ENCODE measurements around the gene ZNF470.

ZNF470 gene

DNA sequence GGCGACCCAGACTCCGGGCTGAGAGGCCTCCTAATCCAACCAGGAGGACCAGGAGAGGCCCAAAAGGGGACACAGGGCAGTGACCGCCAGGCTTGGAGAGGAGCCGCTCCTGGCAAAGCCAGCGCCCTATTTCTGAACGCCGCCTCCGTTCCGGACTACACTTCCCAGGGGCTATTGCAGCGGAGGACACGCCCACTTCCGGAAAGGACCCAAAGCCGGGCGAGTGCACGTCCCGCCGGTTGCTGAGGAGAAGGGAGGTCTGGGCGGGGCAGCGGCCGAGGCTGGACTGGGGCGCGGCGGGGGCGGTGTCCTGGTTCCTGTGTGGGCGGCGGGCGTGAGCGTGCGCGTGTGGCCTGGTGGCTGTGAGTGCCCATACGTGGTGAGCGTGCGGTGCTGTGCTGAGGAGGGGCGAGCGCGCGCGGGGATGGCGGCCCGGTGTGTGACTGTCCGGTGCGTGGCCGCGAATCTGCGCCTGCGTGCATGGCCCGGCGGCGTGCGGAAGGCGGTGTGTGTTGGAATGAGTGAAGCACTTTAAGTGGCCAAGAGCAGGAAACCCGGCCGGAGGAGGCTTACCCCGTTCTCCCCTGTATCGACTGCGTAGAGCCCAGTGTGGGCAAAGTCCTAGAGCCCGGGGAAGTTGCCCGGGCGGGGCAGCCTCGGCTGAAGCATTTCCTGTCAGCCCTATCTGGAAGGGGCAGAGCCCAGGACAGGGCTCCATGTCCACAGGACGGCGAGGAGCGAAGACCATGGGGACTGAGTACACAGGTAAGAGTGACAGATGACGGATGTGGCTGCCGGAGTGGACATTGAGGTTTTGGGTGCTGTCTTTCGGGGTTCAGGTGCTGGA is at the start of gene ZNF470:
Gene ZNF470, plus strand, starts transcription at position 195 of the 847 bp plus-strand sequence. CDS start 2,844 bp downstream, outside the sequence.
- H3K4me3 ChIP-seq (ENCODE audit: low read length) = peak within 1 kb of the TSS; percentile 94
- peak; percentile 88 for DNase-seq (ENCODE audit: low read depth)
- TF ChIP-seq, protein P1, sequence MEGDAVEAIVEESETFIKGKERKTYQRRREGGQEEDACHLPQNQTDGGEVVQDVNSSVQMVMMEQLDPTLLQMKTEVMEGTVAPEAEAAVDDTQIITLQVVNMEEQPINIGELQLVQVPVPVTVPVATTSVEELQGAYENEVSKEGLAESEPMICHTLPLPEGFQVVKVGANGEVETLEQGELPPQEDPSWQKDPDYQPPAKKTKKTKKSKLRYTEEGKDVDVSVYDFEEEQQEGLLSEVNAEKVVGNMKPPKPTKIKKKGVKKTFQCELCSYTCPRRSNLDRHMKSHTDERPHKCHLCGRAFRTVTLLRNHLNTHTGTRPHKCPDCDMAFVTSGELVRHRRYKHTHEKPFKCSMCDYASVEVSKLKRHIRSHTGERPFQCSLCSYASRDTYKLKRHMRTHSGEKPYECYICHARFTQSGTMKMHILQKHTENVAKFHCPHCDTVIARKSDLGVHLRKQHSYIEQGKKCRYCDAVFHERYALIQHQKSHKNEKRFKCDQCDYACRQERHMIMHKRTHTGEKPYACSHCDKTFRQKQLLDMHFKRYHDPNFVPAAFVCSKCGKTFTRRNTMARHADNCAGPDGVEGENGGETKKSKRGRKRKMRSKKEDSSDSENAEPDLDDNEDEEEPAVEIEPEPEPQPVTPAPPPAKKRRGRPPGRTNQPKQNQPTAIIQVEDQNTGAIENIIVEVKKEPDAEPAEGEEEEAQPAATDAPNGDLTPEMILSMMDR (conservative IDR thresholded peaks at IDR 0.05; ENCODE audit: low read length) = no peak

DNA sequence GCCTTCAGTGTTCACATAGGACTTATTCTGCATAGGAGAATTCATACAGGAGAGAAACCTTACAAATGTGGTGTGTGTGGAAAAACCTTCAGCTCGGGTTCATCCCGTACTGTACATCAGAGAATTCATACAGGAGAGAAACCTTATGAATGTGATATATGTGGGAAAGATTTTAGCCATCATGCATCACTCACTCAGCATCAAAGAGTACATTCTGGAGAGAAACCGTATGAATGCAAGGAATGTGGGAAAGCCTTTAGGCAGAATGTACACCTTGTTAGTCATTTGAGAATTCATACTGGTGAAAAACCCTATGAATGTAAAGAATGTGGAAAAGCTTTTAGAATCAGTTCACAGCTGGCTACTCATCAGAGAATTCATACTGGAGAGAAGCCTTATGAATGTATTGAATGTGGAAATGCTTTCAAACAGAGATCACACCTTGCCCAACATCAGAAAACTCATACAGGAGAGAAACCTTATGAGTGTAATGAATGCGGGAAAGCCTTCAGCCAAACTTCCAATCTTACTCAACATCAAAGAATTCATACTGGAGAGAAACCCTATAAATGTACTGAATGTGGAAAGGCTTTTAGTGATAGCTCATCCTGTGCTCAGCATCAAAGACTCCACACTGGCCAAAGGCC is 41.9 kb upstream of the ZNF470 start:
- H3K4me3 ChIP-seq (ENCODE audit: low read length) = no peak overlapping the region
- no peak for DNase-seq (ENCODE audit: low read depth)
- TF ChIP-seq, protein P1 (conservative IDR thresholded peaks at IDR 0.05; ENCODE audit: low read length) = no peak

DNA sequence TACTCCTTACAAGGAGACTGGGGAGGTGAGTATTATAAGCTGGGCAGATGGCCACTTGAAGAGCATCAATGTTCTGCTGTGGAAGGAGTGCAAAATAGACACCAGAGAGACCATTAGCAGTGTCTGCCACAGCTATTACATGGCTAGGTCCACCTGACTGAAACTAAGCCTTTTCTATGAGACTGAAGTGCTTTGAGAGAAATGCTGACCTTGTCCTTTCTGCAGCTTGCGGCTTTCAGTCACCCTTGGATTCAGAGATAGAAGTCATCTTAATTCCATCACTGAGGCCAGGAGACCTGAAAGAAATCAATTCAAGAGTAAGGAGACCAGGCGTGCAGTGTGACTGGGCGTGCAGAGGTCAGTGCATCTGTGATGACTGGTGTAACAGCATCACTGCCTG is 29.8 kb upstream of the ZNF470 start:
- TF ChIP-seq, protein P1 (conservative IDR thresholded peaks at IDR 0.05; ENCODE audit: low read length) = no peak
- DNase-seq (ENCODE audit: low read depth) = no peak
- H3K4me3 ChIP-seq (ENCODE audit: low read length) = no peak overlapping the region

DNA sequence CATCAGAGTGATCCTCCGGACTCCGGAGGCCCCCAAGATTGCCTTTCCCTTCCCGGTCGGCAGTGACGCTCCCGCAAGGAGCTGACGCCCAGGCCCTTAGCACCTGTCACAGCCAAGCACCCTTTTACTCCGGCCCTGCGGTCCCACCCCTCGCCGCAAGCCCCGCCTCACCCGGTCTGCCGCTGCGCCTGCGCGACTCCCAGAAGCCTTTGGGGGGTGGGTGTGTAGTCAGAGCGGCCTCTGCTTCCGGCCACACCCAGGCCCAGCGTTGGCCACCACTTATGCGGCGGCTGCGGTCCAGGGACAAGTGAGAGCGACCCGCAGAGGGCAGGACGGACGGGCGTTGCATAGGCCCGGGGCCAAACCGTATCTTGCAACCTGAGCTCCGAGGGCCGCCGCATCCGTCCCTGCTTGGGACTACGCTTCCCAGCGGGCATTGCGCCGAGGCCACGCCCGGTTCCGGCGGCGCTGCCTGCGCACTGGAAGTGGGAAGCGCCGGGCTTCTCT is 29.0 kb upstream of the ZNF470 start:
- TF ChIP-seq, protein P1 (conservative IDR thresholded peaks at IDR 0.05; ENCODE audit: low read length) = no peak
- peak overlapping the region; percentile 83 for H3K4me3 ChIP-seq (ENCODE audit: low read length)
- DNase-seq (ENCODE audit: low read depth) = peak; percentile 87

DNA sequence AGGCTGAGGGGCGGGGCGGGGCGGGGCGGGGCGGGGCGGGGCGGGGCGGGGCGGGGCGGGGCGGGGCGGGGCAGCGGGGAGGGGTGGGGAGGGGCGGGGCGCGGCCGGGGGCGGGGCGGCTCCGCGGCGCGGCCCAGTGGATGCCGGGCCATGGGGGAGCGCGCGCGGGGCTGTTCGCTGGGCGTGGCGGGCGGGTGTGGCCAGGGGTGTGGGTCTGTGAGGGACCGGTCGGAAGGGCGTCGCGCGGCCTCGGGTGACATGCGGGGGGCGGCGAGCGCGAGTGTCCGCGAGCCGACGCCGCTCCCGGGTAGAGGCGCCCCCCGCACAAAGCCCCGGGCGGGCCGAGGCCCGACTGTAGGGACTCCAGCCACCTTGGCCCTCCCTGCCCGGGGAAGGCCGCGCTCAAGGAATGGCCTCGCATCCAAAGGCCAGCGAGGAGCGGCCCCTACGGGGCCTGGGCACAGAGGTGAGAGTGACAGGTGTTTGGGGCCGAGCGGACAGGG is 28.5 kb upstream of the ZNF470 start, which contains the start of gene ZFP28:
Gene ZFP28, plus strand, starts transcription at position 188 of the 503 bp plus-strand sequence. Its CDS starts 71 bp downstream, at position 259.
- no peak for DNase-seq (ENCODE audit: low read depth)
- H3K4me3 ChIP-seq (ENCODE audit: low read length) = peak within 1 kb of the TSS; percentile 83
- TF ChIP-seq, protein P1 (conservative IDR thresholded peaks at IDR 0.05; ENCODE audit: low read length) = no peak

DNA sequence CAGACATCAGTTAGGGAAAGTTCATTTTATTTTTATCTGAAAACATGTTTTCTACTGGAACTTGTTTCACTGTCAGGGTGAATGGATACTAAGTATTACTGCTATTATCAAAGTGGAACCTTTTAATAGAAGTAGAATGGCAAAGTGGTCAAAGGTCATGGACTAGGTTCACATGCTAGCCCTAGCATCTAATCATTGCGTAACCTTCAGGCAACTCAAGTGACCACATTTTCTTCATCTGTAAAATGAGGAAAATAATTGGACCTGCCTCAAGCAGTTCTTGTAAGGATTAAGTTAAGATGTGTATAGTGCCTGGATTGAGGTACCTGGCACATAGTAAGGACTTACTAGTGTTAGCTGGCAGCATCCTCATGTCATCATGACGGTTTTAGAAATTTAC is 23.5 kb upstream of the ZNF470 start:
- TF ChIP-seq, protein P1 (conservative IDR thresholded peaks at IDR 0.05; ENCODE audit: low read length) = no peak
- H3K4me3 ChIP-seq (ENCODE audit: low read length) = no peak overlapping the region
- no peak for DNase-seq (ENCODE audit: low read depth)

Measured in AG10803 (cell line).